Mesendoderm (in vitro differentiated cells): ENCODE results near the gene TMEM8B.

Experiments used
- DNase-seq: peaks from one replicate; pipeline ENCODE4 v3.0.0; 2013
- H2AK5ac ChIP-seq: 2 replicates; pipeline ENCODE4 v1.6.1; 2013; ENCODE audit warnings: low read length, inconsistent platforms
- H2BK120ac ChIP-seq: 2 replicates; pipeline ENCODE4 v1.6.1; 2013; ENCODE audit warnings: low read depth, mild to moderate bottlenecking, low read length, moderate library complexity, mixed read lengths
- H2BK15ac ChIP-seq: replicated peaks from 2 replicates; pipeline ENCODE4 v1.6.1; 2013; ENCODE audit warnings: low read depth, mild to moderate bottlenecking, moderate library complexity
- H2BK5ac ChIP-seq: 2 replicates; pipeline ENCODE4 v1.6.1; 2013; ENCODE audit warnings: low read length, inconsistent platforms
- H3K18ac ChIP-seq: 2 replicates; pipeline ENCODE4 v1.6.1; 2013; ENCODE audit warnings: mild to moderate bottlenecking, low read length, mixed read lengths
- H3K23ac ChIP-seq: one replicate; pipeline ENCODE4 v1.6.1; 2013; ENCODE audit warnings: low read length
- H3K27ac ChIP-seq: 2 replicates; pipeline ENCODE4 v1.5.1; 2013; ENCODE audit warnings: low read depth, mild to moderate bottlenecking, inconsistent platforms, low read length, moderate library complexity
- H3K27me3 ChIP-seq: 2 replicates; pipeline ENCODE4 v1.6.1; 2013; ENCODE audit warnings: low read length, control low read depth, mild to moderate bottlenecking, inconsistent platforms; ENCODE audit not compliant: insufficient read depth, poor library complexity
- H3K36me3 ChIP-seq: 2 replicates; pipeline ENCODE4 v1.6.1; 2013; ENCODE audit warnings: low read length, inconsistent platforms; ENCODE audit not compliant: control insufficient read depth, insufficient read depth
- H3K4ac ChIP-seq: one replicate; pipeline ENCODE4 v1.6.1; 2013; ENCODE audit warnings: low read depth, mild to moderate bottlenecking, low read length, moderate library complexity
- H3K4me1 ChIP-seq: 2 replicates; pipeline ENCODE4 v1.6.1; 2013; ENCODE audit warnings: low read depth, low read length, inconsistent platforms; ENCODE audit not compliant: control insufficient read depth
- H3K4me2 ChIP-seq: 2 replicates; pipeline ENCODE4 v1.6.1; 2013; ENCODE audit warnings: low read length
- H3K4me3 ChIP-seq: 2 replicates; pipeline ENCODE4 v1.5.1; 2013; ENCODE audit warnings: mild to moderate bottlenecking, low read length
- H3K56ac ChIP-seq: one replicate; pipeline ENCODE4 v1.6.1; 2013; ENCODE audit warnings: low read length
- H3K79me1 ChIP-seq: 2 replicates; pipeline ENCODE4 v1.6.1; 2013; ENCODE audit warnings: low read length, inconsistent platforms
- H3K79me2 ChIP-seq: 2 replicates; pipeline ENCODE4 v1.6.1; 2013; ENCODE audit warnings: mild to moderate bottlenecking, low read length; ENCODE audit not compliant: control insufficient read depth, insufficient read depth
- H3K9ac ChIP-seq: 2 replicates; pipeline ENCODE4 v1.6.1; 2013; ENCODE audit warnings: low read length, inconsistent platforms
- H4K5ac ChIP-seq: one replicate; pipeline ENCODE4 v1.6.1; 2013; ENCODE audit warnings: low read length
- H4K8ac ChIP-seq: one replicate; pipeline ENCODE4 v1.6.1; 2013; ENCODE audit warnings: low read depth, mild to moderate bottlenecking, control low read depth, low read length, moderate library complexity
- WGBS: extraction: QIAGEN DNeasy Blood & Tissue Kit; methylation state at CpG from one replicate; pipeline ENCODE4 v1.1.7; 2013; ENCODE audit warnings: low lambda C conversion rate, missing lambda C conversion rate; ENCODE audit not compliant: insufficient coverage; ENCODE audit errors: extremely low coverage; 5-methylcytosine and 5-hydroxymethylcytosine counted together

Gene TMEM8B

DNA sequence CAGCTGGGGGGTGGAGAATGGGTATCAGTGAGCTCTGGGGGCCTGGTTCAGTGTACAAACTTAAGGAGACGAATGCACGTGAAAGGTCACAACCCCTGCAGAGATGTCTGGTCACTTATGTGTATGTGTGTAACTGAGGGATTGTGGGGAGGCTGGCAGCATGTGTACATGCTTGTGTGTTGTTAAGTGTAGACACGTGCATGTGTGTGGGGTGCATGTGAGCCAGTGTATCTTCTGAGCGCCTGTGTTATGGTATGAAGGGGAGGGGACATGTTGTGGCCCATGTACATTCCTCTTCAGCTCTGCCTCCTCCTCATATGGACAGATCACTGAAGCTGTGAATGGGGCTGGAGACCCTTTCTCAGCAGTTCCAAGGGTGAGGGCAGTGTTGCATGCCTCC is 2.0 kb downstream of the TMEM8B start:
- no peak overlapping the region for H3K4me3 ChIP-seq
- no CpG with 5 or more reads among the region's 4 CpGs for WGBS
- no peak overlapping the region for H3K9ac ChIP-seq
- H3K79me1 ChIP-seq, result no peaks in the 10 kb centered on the region
- H3K4me1 ChIP-seq, result peaks cover 6% of the 10 kb centered on the region
- no peak overlapping the region for H2BK120ac ChIP-seq
- H2BK15ac ChIP-seq, result no peak overlapping the region
- no peak overlapping the region for H2AK5ac ChIP-seq
- H2BK5ac ChIP-seq, result no peak overlapping the region
- no peak overlapping the region for H3K4me2 ChIP-seq
- H3K56ac ChIP-seq, result no peak overlapping the region
- no peaks in the 10 kb centered on the region for H3K36me3 ChIP-seq
- H3K4ac ChIP-seq, result no peak overlapping the region
- H3K79me2 ChIP-seq, result no peaks in the 10 kb centered on the region
- H4K8ac ChIP-seq, result no peak overlapping the region
- no peak overlapping the region for H3K23ac ChIP-seq
- no peaks in the 10 kb centered on the region for H3K27me3 ChIP-seq
- H3K27ac ChIP-seq, result no peak overlapping the region
- no peak overlapping the region for H4K5ac ChIP-seq
- H3K18ac ChIP-seq, result no peak overlapping the region
- no peak for DNase-seq

- no peak overlapping the region for H2BK5ac ChIP-seq
- no peak overlapping the region for H3K4me3 ChIP-seq
- no peak overlapping the region for H3K4ac ChIP-seq
- H3K79me2 ChIP-seq, result no peaks in the 10 kb centered on the region
- DNase-seq, result no peak
- no peak overlapping the region for H4K8ac ChIP-seq
- H3K79me1 ChIP-seq, result no peaks in the 10 kb centered on the region
- H4K5ac ChIP-seq, result no peak overlapping the region
- no peak overlapping the region for H2BK15ac ChIP-seq
- no peaks in the 10 kb centered on the region for H3K36me3 ChIP-seq
- H3K9ac ChIP-seq, result no peak overlapping the region
- H2BK120ac ChIP-seq, result no peak overlapping the region
- no peak overlapping the region for H3K4me2 ChIP-seq
- peaks cover 6% of the 10 kb centered on the region for H3K4me1 ChIP-seq
- no peak overlapping the region for H3K27ac ChIP-seq
- no peak overlapping the region for H3K18ac ChIP-seq
- no peaks in the 10 kb centered on the region for H3K27me3 ChIP-seq
- no peak overlapping the region for H3K56ac ChIP-seq
- no peak overlapping the region for H2AK5ac ChIP-seq
- WGBS, result no CpG with 5 or more reads among the region's 5 CpGs
- H3K23ac ChIP-seq, result no peak overlapping the region
Observed at GRCh38 chr9:35832814-35833213, 3.8 kb downstream of the TMEM8B start.

GRCh38 chr9:35834260-35835215 is 5.5 kb downstream of the TMEM8B start:
- H3K23ac ChIP-seq, result no peak overlapping the region
- no peak for DNase-seq
- H3K27ac ChIP-seq, result no peak overlapping the region
- no peaks in the 10 kb centered on the region for H3K27me3 ChIP-seq
- no CpG with 5 or more reads among the region's 14 CpGs for WGBS
- H4K5ac ChIP-seq, result no peak overlapping the region
- no peak overlapping the region for H2BK15ac ChIP-seq
- H3K79me1 ChIP-seq, result no peaks in the 10 kb centered on the region
- no peak overlapping the region for H4K8ac ChIP-seq
- no peak overlapping the region for H2BK120ac ChIP-seq
- H2AK5ac ChIP-seq, result no peak overlapping the region
- H3K56ac ChIP-seq, result no peak overlapping the region
- no peaks in the 10 kb centered on the region for H3K36me3 ChIP-seq
- no peak overlapping the region for H3K4me2 ChIP-seq
- no peak overlapping the region for H2BK5ac ChIP-seq
- H3K9ac ChIP-seq, result no peak overlapping the region
- no peak overlapping the region for H3K4ac ChIP-seq
- H3K18ac ChIP-seq, result no peak overlapping the region
- H3K4me1 ChIP-seq, result peaks cover 2% of the 10 kb centered on the region
- H3K4me3 ChIP-seq, result no peak overlapping the region
- H3K79me2 ChIP-seq, result no peaks in the 10 kb centered on the region

DNA sequence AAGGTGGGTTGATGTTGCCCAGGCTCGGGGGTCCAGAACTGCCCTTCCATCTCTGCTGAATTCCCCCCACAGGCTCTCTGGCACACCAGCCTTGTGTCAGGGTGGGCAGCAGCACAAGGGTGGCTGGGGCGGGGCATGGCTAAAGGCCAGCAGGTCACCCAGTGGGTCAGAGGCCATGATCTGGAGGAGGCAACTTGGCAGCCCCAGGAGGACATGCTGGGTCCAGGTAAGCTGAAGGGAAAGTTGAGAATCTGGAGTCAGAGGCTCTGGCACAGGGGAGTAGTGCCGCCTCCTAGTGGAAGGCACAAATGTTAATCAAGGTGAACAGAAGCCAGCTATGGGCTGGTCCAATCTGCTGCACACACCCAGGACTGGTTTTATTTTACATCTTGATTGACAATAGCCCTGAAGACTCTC is 6.2 kb downstream of the TMEM8B start:
- Histone ChIP-seq H4K8ac (no peak overlapping the region), H3K36me3 (no peaks in the 10 kb centered on the region), H2BK5ac (no peak overlapping the region), H3K9ac (no peak overlapping the region), H3K4me3 (no peak overlapping the region), H3K79me2 (no peaks in the 10 kb centered on the region), H2BK15ac (no peak overlapping the region), H2BK120ac (no peak overlapping the region), H3K56ac (no peak overlapping the region), H2AK5ac (no peak overlapping the region), H3K4ac (no peak overlapping the region), H3K4me1 (no peaks in the 10 kb centered on the region), H3K79me1 (no peaks in the 10 kb centered on the region), H3K18ac (no peak overlapping the region), H3K27me3 (no peaks in the 10 kb centered on the region), H4K5ac (no peak overlapping the region), H3K27ac (no peak overlapping the region), H3K4me2 (no peak overlapping the region), H3K23ac (no peak overlapping the region)
- DNase-seq, result peak; percentile 54
- no CpG with 5 or more reads among the region's 3 CpGs for WGBS

DNA sequence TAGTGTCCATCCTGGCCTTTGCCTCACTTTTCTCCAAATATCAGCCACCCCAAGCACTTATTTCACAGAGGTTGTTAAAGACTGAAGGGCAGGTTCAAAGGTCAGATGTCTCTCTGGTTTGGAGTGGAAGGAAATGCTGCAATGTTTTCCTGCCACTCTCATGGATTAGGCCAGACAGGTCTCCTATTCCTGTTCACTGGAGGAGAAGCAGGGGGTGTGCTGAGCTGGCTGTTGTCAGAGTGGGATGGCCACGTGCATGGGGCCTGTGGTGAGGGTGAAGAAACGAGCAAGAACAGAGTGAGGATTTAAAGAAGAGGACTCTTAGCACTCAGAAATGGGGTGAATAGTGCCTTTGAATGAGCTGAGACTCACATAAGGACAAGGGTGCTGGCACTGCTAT is 6.7 kb downstream of the TMEM8B start:
- Histone ChIP-seq H3K23ac (no peak overlapping the region), H2AK5ac (no peak overlapping the region), H4K8ac (no peak overlapping the region), H3K56ac (no peak overlapping the region), H3K79me1 (no peaks in the 10 kb centered on the region), H3K9ac (no peak overlapping the region), H3K4me1 (no peaks in the 10 kb centered on the region), H2BK5ac (no peak overlapping the region), H3K4me3 (no peak overlapping the region), H2BK15ac (no peak overlapping the region), H3K4me2 (no peak overlapping the region), H3K27ac (no peak overlapping the region), H3K79me2 (no peaks in the 10 kb centered on the region), H3K18ac (no peak overlapping the region), H3K36me3 (no peaks in the 10 kb centered on the region), H3K4ac (no peak overlapping the region), H3K27me3 (no peaks in the 10 kb centered on the region), H2BK120ac (no peak overlapping the region), H4K5ac (no peak overlapping the region)
- DNase-seq, result no peak
- no CpG with 5 or more reads among the region's 2 CpGs for WGBS
